NCI-H2107 treated with DMSO at 0.1 percent for 48 hours (cell line): ENCODE data around the gene MSH5.
A peak's percentile ranks its signal among the peaks of the same experiment; 100 is the strongest.
"Not testable (repeated sequence)": the region's sequence is repeated elsewhere in the genome, so short reads cannot be mapped to it uniquely, and the experiment has no call there.

ENCODE experiments used
- DNase-seq: peaks from one replicate; lab custom pipeline; 2025; ENCODE audit not compliant: unreplicated experiment; lab: John Stamatoyannopoulos, UW

The MSH5 gene

DNA sequence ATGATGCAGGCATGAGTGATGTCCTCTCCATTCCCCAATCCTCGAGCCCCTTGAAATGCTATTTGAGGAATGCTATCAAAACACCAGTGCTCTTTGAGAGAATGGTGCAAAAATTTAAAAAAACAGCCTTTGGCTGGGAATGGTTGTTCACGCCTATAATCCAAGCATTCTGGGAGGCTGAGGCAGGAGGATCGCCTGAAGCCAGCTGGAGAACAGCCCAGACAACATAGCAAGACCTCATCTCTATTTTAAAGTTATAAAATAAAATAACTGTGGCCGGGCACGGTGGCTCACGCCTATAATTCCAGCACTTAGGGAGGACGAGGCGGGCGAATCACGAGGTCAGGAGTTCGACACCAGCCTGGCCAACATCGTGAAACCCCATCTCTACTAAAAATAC, 60.0 kb downstream of the MSH5 start:
- no peak for DNase-seq

DNA sequence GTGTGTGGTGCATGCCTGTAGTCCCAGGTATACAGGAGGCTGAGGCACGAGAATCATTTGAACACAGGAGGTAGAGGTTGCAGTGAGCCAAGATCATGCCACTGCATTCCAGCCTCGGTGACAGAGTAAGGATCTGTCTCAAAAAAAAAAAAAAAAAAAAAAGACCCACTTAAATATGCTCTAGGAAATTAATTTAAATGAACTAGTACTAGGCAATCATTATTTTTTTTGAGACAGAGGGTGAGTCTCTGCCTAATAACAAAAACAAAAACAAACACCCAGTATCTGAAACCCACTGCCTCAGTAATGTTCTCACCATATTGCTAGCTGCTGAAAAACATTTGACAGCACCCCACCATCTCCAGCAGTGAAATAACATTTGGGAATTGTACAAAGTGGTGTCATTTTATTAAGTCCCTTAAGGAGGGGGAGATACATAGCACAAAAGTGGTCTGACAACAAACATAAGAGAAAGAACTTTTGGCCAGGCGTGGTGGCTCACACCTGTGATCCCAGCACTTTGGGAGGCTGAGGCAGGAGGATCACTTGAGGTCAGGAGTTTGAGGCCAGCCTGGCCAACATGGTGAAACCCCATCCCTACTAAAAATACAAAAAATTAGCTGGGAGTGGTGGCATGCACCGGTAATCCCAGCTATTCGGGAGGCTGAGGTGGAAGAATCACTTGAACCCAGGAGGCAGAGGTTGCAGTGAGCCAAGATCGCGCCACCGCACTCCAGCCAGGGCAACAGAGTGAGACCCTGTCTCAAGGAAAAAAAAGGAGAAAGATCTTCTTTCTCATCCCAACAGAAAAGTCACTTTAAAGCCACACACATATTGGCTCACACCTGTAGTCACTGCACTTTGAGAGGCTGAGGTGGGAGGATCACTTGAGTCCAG, 61.5 kb downstream of the MSH5 start:
- DNase-seq: not testable (repeated sequence)

DNA sequence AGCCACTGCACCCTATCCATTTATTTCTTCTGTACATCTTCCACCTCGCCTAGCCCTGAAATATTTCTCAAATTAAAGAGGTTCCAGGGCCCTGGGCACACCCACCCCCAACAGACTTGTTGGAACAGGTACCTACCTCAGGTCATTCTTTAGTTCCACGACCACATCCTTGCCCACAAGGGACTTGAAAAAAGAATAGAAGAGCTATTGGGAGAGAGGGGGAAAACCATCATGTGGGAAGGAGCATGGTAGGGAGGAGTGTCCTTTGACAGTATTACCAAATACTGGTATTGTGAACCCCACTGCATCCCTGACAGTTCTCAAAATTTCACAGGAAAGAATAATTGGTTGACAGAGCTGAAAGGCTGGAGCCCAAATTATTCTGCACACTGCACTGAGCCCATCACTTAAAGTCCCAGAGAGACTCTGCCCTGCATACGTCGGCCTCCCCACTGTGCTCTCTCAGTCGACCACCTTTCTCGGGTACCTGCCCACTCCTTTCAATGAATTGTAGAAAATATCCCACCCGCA, 66.2 kb downstream of the MSH5 start:
- DNase-seq: no peak

DNA sequence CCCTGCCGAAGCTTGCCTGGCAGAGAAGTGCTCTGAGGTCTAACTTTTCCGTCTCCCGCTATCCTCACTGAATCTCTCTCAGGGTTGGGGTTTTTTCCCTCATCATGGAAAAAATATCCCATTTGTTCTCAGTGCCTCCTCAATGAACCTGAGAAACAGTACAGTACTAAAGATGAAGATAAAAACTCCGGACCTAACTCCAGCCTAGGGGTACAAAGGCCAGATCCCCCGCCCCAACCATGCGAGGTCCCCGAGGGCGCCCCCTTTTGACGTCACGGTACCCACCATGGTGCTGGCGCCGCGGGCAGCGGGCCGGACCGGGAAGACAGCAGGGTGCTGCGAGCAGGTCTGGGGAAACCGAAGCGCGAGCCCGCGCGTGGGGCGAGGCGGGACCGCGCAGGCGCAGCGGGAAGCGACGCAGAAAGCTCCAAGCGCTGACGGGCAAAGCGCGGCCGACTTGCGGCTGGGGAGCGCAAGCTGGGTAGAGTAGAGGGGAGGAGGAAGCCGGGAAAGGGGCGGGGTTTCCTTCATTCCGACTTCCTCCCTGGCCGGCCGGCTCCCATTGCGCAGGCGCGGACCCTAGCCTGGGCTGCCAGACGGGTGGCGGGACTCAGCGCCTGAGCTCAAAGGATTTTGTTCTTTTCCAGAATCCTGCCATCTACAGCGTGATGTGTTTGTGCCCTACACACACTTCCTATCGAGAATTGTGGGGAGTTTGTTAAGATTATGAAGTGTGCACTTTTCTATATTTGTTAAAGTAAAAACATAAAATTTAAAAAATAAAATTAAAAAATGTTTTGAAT, 66.9 kb downstream of the MSH5 start, which contains the start of gene LSM2:
TSS of gene LSM2 (minus strand) at position 497 of the 803 bp plus-strand sequence. CDS start at position 288, 209 bp downstream.
- peak; percentile 68 for DNase-seq

DNA sequence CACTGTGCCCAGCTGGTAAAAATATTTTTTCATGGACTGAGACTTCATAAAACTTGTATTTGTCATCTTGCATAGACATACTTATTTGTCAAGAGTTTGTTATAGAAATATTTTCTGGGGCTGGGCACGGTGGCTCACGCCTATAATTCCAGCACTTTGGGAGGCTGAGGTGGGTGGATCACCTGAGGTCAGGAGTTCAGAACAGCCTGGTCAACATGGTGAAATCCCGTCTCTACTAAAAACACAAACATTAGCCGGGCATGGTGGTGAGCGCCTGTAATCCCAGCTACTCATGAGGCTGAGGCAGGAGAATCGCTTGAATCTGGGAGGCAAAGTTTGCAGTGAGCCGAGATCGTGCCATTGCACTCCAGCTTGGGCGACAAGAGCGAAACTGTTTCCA, 68.8 kb downstream of the MSH5 start:
- DNase-seq: not testable (repeated sequence)

DNA sequence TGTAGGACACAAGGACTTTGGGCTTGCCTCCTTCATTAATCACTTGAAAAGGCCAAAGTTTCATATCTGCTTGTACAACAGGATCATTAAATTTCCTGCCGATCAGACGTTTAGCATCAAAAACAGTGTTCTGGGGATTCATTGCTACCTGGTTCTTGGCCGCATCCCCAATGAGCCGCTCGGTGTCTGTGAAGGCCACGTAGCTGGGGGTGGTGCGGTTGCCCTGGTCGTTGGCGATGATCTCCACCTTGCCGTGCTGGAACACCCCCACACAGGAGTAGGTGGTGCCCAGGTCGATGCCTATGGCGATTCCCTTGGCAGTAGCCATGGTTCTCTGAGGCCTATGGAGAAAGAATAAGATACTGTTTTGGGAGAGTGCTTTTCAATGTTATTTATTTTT, 71.8 kb downstream of the MSH5 start:
- no peak for DNase-seq
